ENCODE results near the gene ALG11.

Gene ALG11

GRCh38 chr13:51997641-51998330 lies 14.4 kb upstream of the ALG11 start:
- DNase-seq, result no peak

DNA sequence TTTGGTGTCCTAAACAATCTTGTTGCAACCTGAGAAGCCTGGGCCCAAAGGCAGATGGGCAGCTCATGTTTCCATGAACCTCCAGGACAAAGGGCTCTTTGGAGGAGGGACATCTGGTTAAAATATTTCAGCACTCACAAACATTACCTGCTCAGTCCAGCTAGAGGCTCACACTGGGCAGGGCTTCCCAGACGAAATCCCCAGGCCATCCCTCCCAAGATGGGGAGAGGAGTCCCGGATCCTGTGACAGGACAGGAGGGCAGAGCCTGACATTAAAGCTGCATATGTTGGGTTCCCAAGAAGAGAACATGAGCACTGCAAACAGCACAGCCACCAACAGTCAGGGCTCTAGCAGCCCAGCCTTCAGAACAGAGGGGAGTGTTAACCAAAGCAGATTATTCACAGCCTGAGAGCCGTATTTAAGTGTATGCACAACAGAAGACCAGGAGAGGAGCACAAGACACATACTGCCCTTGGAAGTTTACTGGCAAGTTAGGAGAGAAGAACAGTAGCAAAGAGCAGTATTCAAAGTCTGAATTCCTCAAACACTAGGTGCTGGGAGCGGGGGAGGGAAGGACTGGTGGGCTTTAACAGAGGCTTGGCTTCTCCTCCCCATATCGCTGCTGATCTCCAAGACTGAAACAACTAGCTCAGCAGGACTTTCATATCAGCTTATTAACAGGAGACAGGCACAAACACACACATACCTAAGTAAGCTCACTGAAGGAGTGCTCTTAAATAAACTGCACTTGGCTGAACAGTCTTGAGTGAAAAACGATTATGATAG lies 13.3 kb upstream of the ALG11 start:
- no peak for DNase-seq

DNA sequence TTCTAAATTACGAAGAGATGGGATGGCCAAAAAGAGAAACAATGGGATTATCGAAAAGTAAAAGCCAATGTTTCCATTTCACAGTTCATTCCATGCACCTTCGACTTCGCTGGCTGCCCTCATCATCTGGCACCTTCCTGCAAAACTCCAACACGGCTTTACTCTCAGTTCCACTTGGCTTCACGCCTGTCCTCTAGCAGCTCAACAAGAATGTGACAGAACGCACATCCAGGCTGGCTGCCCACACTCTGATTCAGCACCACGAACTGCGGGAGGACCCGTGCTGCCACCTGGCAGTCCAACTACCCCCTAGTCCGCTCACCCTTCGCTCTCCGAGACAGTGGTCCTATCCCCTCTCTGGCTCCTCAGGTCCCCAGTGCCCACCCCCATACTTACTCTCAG lies 12.7 kb upstream of the ALG11 start:
- no peak for DNase-seq

- no peak for DNase-seq
Measured at GRCh38 chr13:51999921-52000320, 12.3 kb upstream of the ALG11 start.

- DNase-seq, result no peak
Measured at GRCh38 chr13:52001120-52001731, 11.0 kb upstream of the ALG11 start.

DNA sequence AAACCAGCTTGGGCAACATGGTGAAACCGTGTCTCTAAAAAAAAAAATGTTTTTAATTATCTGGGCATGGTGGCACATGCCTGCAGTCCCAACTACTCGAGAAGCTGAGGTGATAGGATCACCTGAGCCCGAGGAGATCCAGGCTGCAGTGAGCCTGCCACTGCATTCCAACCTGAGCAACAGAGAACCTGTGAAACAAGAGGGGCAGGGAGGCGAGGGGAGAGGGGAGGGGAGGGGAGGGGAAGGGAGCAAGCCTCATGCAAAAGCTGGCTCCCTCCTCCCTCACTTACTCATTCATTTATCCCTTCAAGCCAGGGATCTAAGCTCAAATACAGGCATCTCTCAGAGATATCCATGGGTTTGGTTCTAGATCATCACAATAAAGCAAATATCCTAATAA lies 9.8 kb upstream of the ALG11 start:
- DNase-seq, result no peak

DNA sequence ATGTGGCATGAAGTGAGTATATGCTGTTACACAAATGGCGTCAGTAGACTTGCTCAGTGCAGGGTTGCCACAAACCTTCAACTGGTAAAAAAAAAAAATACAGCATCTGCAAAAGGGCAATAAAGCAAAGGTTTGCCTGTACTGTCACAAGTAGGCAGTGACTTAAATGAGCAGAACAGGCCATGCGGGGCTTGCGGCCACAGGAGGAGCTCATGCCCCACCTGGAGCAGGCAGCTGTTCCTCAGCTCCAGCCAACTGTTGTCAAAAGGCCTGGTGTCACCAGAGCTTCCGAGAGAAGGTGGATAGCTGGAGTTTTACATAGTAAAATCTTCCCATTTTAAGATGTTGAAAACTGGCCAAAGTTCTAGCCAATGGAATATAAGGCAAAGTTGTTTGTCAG lies 8.7 kb upstream of the ALG11 start:
- DNase-seq, result no peak

DNA sequence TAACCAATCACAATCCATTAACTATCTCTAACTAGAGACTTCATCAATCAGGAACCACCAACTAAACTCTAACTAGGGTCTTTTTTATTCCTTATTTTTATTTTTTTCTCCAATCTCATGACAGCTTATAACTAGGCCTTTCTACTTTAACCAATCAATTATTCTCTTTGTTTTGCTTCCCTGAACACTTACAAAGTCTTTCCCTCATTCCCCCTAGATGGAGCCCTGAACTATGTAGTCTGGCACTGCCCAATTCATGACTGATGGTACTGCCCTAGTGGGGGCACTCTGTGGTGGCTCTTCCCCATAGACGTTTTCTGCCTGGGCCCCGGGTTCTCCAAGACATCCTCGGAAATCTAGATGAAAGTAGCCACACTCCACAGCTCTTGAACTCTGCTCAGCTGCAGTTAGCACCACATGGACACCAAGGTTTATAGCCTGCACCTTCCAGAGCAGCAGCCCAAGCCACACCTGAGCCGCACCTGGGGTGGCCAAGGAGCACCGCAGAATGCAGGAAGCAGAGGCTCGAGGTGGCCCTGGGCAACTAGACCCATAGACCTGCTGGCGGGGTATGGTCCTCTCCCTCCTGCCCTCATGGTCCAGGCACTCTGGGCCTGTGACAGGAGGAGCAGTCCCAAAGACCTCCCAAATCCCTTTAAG lies 7.6 kb upstream of the ALG11 start:
- DNase-seq, result no peak

DNA sequence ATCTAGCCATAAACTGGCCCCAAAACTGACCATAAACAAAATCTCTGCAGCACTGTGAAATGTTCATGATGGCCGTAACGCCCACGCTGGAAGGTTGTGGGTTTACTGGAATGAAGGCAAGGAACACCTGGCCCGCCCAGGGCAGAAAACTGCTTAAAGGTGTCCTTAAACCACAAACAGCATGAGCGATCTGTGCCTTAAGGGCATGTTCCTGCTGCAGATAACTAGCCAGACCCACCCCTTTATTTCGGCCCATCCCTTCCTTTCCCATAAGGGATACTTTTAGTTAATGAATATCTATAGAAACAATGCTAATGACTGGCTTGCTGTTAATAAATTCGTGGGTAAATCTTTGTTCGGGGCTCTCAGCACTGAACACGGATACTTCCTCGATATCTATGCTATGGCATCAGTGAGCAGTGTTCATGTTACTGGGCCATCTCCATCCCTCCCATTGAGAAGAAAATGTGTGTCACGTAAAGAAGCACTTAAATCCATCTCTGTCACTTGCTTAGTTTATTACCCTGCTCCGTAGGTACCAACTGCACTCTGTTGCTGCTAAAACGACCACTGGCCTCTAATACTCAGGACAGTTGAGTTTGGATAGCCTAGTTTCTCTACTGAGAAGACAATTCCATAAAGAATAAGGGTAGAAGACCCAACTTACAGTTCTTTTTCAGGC lies 6.2 kb upstream of the ALG11 start:
- no peak for DNase-seq

- no peak for DNase-seq
Measured at GRCh38 chr13:52006523-52007245, 5.5 kb upstream of the ALG11 start.

DNA sequence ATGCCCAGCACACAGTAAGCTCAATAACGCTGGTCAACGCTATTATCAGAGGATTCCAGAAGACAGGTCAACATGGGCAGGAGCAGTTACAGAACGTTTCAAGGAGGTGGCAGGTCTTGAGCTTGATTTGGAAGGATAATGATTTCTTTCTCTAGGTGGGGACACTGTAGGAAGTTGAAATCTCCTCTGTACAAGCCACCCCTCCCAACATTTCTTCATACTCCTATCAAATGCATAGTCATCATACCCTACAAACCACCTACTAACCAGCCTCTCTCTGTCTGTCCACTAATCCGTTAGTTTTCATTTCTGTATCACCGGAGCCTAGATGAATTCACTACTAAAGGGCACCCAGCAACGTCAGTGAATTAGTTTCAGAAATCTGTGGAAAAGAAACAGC lies 2.3 kb upstream of the ALG11 start:
- DNase-seq, result no peak

- DNase-seq, result no peak
Measured at GRCh38 chr13:52010890-52011631, 1.1 kb upstream of the ALG11 start, which contains the start of gene ATP7B. Gene ATP7B, minus strand, starts transcription at chr13:52011450. Its CDS starts 113 bp downstream, at chr13:52011337.

DNA sequence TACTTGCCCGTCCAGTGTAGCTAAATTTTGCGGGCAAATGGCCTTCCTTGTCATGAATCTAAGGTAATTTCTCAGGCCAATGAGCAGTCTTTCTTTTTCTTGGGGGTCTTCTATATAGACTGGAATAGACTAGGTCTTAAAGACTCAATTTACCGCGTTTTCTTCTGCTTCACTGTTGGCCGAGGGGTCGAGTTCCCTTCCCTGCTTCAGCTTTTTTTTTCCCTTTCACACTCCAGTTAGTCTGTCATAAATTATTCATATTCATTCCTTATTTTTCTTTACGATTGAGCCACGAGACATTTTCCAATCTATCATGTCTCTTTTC lies 276 bp downstream of the ALG11 start:
- no peak for DNase-seq

DNA sequence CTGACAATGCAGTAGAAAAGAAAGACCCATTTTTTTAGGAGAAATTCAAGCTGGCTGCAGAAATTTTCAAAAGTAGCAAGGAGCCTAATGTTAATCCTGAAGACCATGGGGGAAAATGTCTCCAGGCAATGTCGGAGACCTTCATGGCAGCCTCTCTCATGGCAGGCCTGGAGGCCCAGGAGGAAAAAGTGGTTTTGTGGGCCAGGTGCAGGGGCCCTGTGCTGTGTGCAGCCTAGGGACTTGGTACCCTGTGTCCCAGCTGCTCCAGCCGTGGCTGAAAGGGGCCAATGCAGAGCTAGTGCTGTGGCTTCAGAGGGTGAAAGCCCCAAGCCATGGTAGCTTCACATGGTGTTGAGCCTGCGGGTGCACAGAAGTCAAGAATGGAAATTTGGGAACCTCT lies 4.1 kb downstream of the ALG11 start:
- DNase-seq, result no peak

- DNase-seq, result no peak
Measured at GRCh38 chr13:52020191-52020590, 8.0 kb downstream of the ALG11 start.

GRCh38 chr13:52022356-52022755 lies 10.2 kb downstream of the ALG11 start:
- DNase-seq, result no peak

- DNase-seq, result no peak
Measured at GRCh38 chr13:52024481-52024880, 12.3 kb downstream of the ALG11 start, which contains the start of gene UTP14C. Gene UTP14C, plus strand, starts transcription at chr13:52024691. Its CDS starts 4,114 bp downstream, at chr13:52028805.

GRCh38 chr13:52025475-52026245 lies 13.5 kb downstream of the ALG11 start:
- no peak for DNase-seq

GRCh38 chr13:52026246-52026626 lies 14.0 kb downstream of the ALG11 start:
- no peak for DNase-seq

DNA sequence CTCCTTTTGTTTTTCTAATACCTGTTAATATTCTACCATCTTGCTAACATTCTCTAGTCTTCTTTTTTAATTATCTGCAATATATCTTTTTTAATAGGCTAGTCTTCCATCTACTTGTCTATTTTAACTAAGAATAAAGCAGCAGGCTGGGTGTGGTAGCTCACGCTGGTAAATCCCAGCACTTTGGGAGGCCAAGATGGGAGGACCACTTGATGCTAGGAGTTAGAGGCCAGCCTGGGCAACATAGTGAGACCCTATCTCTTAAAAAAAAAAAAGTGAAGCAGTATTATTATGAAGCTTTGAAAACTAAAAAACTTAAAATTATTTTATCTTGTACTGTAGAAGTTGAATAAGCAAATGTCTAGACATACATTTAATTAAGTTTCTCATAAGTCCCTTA lies 15.6 kb downstream of the ALG11 start:
- DNase-seq, result no peak

- DNase-seq, result no peak
Measured at GRCh38 chr13:52029569-52029968, 17.4 kb downstream of the ALG11 start.
